Mucosa of descending colon (tissue), 3 donors: ENCODE results near the gene PPARA. TPM values are rescaled to one million over a fixed set of nuclear protein-coding genes. Genes with fewer than 3 reads are reported as not detected.

Source experiments
- ATAC-seq: fragments of 200-7000 bp; cut with Tn5 transposase; one replicate; pipeline ENCODE4 v1.9.1; 2020; ENCODE audit warnings: mild to moderate bottlenecking, moderate library complexity
- DNase-seq, 3 donors: peaks; one replicate each; pipeline ENCODE4 v3.0.0-alpha.2; 2020
- H3K36me3 ChIP-seq: fragments of 200-600 bp; one replicate; pipeline ENCODE4 v1.8.0; 2021; ENCODE audit warnings: low read depth, mild to moderate bottlenecking
- H3K4me1 ChIP-seq: fragments of 200-600 bp; one replicate; pipeline ENCODE4 v1.8.0; 2021; ENCODE audit warnings: low read depth, mild to moderate bottlenecking
- H3K4me3 ChIP-seq: fragments of 200-600 bp; one replicate; pipeline ENCODE4 v1.8.0; 2021; ENCODE audit warnings: mild to moderate bottlenecking
- H3K9me3 ChIP-seq: fragments of 200-600 bp; one replicate; pipeline ENCODE4 v1.8.0; 2021; ENCODE audit warnings: mild to moderate bottlenecking
- intact Hi-C, 2 donors: fragments of 100-400 bp; cut with DNase I in 1 of 2; cut with micrococcal nuclease in 1 of 2; formaldehyde crosslinking; loops; one replicate each; pipeline versions ENCODE4 v1.11.0 to v1.11.1; 2022; cut with DNase I, micrococcal nuclease
- total RNA-seq, 3 donors: library from RNA; stranded (reverse); fragmentation: NEBNext Ultra II Directional in 2 of 3; extraction: Animal tissue kit (Norgen Biotek cat#: 25700) in 2 of 3; gene quantifications; one replicate each; pipeline versions ENCODE4 v1.2.1 to v1.2.4, GENCODE V29; 2021 to 2023
- TF ChIP-seq, protein P1 (sequence below): fragments of 200-600 bp; IDR thresholded peaks from one replicate; pipeline ENCODE4 v1.8.0; 2022; ENCODE audit warnings: antibody characterized with exemption, mild to moderate bottlenecking
- donor health status: DM: no; HTN: no; CAD: no; lungs with moderate emphysema.
- donor health status: DM: no; HTN: no; CAD: no.
- donor health status: DM: no; HTN: yes; CAD: no.

The PPARA gene
- total RNA-seq, 3 donors from 2014 or later: 57.9 to 81.4 (median 58.5) TPM

DNA sequence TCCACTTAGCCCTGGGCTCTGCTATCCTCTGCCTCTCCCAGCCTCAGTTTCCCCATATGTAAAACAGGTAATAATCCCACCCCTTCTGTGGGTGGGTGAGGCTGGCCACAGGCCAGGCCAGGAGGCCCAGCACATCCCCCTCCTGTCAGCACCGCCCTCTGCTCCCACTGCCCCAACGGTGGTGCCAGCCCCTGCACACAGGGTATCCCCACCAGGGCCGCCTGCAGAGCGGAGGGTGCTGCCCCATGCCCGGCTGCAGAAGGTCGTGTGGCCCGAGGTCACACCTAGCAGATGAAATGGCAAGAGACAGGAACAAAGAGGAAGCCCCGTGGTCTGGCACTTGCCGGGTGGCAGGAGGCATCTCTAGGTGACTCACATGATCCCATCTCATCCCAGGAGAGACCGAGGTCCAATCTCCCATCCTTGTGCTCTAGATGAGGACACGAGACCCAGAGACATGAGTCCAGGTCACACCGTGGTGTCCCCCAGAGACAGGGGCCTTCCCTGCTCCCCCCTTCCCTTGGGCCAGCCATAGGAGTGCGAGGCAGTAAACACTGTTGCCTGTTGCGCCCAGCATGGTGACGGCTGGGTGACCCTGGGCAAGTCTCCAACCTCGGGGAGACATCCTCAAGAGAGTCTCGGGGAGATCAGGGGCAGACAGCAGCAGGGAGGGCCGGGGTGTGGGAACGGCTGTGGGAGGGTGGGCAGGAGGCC lies 27.2 kb upstream of the PPARA start:
- Histone ChIP-seq H3K36me3 (no peaks in the 10 kb centered on the region), H3K4me1 (peaks cover 12% of the 10 kb centered on the region), H3K4me3 (no peak overlapping the region), H3K9me3 (no peaks in the 10 kb centered on the region)
- intact Hi-C loops: loop anchor here (5.0 kb wide), 1 partner anchor 189 kb away; no protein-coding TSS in a partner anchor
- ATAC-seq (no peak), DNase-seq (no peak)
- TF ChIP-seq, protein P1, sequence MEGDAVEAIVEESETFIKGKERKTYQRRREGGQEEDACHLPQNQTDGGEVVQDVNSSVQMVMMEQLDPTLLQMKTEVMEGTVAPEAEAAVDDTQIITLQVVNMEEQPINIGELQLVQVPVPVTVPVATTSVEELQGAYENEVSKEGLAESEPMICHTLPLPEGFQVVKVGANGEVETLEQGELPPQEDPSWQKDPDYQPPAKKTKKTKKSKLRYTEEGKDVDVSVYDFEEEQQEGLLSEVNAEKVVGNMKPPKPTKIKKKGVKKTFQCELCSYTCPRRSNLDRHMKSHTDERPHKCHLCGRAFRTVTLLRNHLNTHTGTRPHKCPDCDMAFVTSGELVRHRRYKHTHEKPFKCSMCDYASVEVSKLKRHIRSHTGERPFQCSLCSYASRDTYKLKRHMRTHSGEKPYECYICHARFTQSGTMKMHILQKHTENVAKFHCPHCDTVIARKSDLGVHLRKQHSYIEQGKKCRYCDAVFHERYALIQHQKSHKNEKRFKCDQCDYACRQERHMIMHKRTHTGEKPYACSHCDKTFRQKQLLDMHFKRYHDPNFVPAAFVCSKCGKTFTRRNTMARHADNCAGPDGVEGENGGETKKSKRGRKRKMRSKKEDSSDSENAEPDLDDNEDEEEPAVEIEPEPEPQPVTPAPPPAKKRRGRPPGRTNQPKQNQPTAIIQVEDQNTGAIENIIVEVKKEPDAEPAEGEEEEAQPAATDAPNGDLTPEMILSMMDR: no peak

DNA sequence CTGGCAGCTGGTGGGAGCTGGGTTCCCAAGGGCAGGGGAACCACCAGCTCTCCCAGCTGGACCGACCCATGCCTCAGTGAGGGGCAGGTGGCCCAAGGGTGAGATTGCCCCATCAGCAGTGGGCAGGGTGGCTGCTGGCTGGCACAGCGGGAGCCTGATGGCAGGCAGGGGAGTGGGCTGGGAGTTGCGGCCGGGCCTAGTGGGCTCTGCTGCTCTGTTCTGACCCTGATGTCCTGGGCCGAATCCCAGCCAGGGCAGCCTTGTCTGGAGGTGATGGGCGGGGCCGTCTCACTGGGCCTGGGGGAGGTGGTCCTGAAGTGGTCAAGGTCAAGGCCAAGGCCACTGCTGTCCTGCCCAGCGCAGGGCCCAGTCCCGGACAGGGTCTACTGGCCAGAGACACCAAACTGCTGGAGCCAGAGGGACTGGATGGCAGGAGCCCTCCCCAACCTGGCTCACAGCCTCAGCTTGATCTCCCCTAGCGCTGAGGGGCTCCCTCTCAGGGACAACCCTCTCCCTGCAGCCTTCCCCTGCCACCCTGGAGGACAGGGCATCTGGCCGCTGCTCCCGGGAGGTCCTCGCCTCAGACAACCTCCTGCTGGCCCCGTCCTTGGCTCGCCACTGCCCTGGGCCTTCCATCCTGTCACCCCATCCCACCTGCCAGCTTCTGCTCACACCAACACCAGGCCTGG lies 26.5 kb upstream of the PPARA start:
- TF ChIP-seq, protein P1: no peak
- H3K9me3 ChIP-seq: no peaks in the 10 kb centered on the region
- peaks cover 12% of the 10 kb centered on the region for H3K4me1 ChIP-seq
- intact Hi-C loops: loop anchor here (5.0 kb wide), 1 partner anchor 188 kb away; no protein-coding TSS in a partner anchor
- H3K36me3 ChIP-seq: no peaks in the 10 kb centered on the region
- ATAC-seq (no peak), DNase-seq (no peak)
- no peak overlapping the region for H3K4me3 ChIP-seq

DNA sequence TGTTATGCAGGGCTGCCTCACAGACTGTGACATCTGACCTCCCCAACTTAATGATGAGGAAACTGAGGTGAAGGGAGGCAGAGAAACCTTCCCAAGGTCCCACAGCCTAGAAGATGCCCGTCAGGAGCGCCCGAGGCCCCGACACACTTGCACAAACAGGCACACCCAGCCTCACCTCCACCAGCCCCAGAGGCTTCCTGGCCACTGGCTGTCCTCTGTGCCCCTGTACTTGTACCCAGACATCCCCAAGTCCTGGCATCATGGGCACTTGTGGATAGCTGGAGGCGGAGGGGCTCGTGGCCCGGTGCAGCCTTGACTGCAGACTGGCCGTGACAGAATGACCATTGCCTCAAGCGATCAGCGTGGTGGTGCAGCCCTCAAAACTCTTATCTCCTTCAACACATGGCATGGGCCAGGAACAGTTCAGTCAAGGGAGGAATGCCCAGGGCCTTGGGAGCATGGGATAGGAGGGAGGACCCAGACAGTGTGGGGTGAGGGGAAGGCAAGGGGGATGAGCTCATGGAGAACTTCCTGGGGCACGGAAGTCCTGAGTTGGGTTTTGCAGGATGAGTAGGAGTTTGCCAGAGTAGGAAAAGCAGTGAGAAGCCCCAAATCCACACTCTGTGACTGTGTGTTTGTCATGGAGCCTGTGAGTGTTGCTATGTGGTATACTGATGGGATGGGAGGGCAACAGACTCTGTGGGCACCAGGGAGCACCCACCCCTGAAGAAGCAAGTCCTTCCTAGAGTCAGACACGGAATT lies 25.8 kb upstream of the PPARA start:
- no peaks in the 10 kb centered on the region for H3K36me3 ChIP-seq
- no peak overlapping the region for H3K4me3 ChIP-seq
- H3K4me1 ChIP-seq: peaks cover 15% of the 10 kb centered on the region
- ATAC-seq: no peak
- intact Hi-C loops: loop anchor here (5.0 kb wide), 1 partner anchor 188 kb away; no protein-coding TSS in a partner anchor
- TF ChIP-seq, protein P1: no peak
- no peak for DNase-seq
- no peaks in the 10 kb centered on the region for H3K9me3 ChIP-seq

DNA sequence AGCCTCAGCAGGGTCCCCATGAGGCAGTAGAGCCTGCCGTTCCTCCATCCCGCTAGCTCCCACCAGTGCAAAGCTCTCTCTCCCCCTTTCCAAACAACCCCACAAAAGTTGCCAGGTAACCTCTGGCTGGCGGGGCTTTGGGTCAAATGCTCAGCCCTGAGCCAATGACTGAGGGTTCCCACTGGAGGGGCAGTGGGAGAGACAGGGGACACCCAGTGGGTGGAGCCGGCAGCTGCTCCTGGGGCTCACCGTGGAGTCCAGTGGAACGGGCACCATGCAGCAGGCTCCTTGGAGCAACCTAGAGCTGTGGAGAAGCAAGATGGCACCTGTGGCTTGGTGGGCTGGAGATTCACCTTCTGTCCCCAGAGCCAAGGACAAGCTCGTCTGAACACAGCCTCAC lies 25.0 kb upstream of the PPARA start:
- Histone ChIP-seq H3K4me3 (no peak overlapping the region), H3K36me3 (no peaks in the 10 kb centered on the region), H3K9me3 (no peaks in the 10 kb centered on the region), H3K4me1 (peaks cover 15% of the 10 kb centered on the region)
- TF ChIP-seq, protein P1: no peak
- intact Hi-C loops: no loop called here
- peak in 1 of 3 donors; percentile 25 for DNase-seq
- ATAC-seq: no peak

DNA sequence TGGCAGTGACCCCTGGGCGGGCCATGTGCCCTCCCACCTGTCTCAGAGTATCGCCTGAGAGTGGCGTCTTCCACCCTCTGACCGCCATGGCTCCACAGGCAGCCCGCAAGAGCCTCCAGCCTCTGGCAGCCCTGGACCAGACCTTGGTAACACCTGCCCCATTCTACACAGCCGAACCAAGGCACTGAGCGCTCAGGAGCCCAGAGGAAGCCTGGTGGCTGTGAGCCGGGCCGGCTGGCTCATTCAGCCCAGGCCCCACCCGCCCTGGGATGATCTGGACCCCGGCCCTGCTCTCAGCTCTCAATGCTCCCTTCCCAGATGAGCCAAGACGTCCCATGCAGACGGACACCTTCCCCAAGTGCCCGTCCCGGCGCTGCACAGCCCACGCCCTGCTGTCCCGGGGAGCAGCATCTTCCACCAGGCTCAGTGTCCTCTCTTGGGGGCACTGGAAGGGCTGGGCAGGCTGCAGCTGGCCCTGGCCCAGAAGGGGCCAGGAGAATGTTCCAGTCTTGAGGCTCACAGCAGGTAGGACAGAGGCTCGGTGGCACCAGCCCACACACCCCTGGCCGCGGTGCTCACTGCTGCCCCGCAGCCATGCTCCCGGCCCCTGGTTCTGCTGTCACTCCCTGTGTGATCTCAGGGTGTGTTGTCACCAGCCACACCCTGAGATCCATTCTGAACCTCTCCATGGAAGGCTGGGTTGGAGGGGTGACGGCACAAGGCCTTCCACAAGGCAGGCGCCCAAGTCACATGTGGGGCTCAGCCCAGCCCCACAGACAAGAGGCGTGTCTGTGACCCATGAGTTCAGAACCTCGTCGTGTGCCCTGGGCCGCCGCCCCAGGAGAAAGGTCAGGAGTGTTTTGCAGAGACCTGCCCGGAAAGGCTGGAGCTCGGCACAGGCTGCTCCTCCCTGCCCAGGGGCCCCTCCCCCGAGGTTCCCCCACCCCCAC lies 24.2 kb upstream of the PPARA start:
- Histone ChIP-seq H3K36me3 (no peaks in the 10 kb centered on the region), H3K4me1 (peaks cover 15% of the 10 kb centered on the region), H3K4me3 (no peak overlapping the region), H3K9me3 (no peaks in the 10 kb centered on the region)
- intact Hi-C loops: no loop called here
- DNase-seq: peak; percentile 82 to 88 (median 88)
- ATAC-seq: peak; percentile 85
- TF ChIP-seq, protein P1: no peak
